Stimulated activated CD4-positive, alpha-beta T cell treated with anti-CD3 and anti-CD28 coated beads, Interleukin-15, amount 100 ng/mL, for 48 hours (primary cell): Measurements from ENCODE around the gene UBE4B.
A peak's percentile ranks its signal among the peaks of the same experiment; 100 is the strongest.

Experiments
- DNase-seq, 2 donors: peaks; one replicate each; pipeline ENCODE4 v3.0.0-alpha.2; 2020; ENCODE audit warnings: low read depth in 2 of 2

UBE4B gene

DNA sequence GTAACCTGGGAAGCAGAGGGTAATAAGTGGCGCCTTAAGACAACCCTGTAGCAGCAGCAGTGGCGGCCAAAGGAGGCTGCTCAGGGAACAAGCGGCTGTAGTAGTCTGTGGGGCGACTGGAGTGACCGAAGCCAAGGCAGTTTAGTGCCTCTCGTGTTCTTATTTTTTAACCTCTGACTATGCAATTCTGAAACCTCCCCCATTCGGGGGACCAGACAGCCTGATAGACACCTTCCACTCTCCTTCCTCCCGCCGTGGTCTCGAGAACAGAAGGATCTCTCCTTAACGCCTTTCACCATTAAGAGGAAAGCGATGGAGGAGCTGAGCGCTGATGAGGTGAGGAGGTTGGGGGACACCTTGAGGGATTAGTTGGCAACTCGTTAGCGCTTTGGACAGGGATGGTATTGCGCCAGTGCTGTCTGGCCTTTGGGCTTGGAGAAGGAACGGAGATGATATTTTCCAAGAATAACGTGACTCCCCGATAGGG is 644 bp downstream of the UBE4B start:
- DNase-seq: peak; percentile 2 to 13

DNA sequence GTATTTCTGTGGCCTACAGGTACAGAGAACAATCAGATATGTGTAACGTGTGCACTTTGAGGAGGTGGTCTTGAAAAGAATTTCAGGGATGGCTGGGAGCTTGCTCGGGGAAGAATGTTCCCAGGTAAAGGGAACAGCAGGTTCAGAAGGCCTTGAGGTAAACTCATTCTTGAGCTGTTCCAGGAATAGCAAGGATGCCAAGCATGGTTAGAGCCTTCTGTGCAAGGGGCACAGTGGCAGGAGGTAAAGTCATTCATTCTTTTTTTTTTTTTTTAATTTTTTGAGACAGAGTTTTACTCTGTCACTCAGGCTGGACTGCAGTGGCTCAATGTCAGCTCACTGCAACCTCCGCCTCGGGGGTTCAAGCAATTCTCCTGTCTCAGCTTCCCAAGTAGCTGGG is 10.0 kb downstream of the UBE4B start:
- DNase-seq: no peak

DNA sequence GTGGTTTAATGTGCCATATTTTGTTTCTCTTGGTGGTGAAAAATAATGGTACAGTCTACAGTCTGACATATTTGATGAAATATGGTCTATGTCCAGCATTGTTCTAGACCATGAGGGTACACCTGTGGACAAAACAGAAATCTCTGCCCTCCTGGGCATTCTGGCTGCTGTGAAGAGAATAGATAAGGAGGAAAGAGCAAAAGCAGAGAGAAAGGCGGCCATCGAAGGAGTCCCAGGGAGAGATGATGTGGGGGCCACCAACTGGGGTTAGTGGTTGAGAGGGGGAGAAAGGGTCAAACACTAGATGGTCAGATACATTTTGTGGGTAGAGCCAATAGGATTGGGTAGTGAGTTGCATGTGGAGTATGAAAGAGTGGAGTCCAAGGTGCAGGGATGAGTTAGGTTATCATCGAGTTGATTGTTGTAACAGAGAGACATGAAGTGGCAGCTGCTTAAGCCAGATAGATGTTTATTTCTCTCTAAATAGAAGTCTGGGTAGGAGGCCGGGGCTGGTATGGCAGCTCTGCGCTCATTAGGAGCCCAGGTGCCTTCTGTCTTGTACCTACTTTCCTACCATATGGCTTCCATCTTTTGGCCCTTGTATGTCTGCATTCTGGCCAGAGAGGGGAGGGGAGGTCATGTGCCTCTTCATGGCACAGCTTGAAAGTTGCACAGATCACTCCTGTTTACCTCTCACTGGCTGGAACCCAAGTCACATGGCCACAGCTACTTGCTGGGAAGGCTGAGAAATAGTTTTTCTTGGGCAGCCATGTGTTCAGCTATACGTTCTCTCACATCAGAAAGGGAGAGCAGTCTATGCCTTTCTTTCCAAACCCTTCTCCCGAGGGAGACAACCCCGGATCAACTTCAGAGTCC is 13.0 kb downstream of the UBE4B start:
- no peak for DNase-seq

- no peak for DNase-seq
Measured at GRCh38 chr1:10046356-10047085, 13.8 kb downstream of the UBE4B start.

- no peak for DNase-seq
Measured at GRCh38 chr1:10048601-10049000, 15.8 kb downstream of the UBE4B start.

GRCh38 chr1:10050611-10051010 is 17.9 kb downstream of the UBE4B start:
- DNase-seq: no peak

- no peak for DNase-seq
Measured at GRCh38 chr1:10051656-10052055, 18.9 kb downstream of the UBE4B start.

- no peak for DNase-seq
Measured at GRCh38 chr1:10052347-10052746, 19.6 kb downstream of the UBE4B start.

DNA sequence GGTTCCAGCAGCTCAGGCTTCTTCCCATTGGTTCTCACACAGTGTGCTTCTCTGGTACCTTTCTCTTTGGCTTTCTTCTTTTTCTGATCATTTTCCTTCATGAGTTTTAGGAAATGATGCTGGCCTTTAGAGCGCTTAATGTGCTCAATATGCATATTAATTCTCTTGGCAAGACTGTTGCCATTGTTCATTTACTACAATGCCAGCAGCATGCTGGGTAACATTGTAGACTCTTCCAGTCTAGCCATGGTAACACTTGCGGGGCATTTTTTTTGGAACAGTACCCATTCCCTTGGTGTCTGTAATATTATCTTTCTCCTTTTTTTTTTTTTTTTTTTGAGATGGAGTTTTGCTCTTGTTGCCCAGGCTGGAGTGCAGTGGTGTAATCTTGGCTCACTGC is 21.7 kb downstream of the UBE4B start:
- no peak for DNase-seq

DNA sequence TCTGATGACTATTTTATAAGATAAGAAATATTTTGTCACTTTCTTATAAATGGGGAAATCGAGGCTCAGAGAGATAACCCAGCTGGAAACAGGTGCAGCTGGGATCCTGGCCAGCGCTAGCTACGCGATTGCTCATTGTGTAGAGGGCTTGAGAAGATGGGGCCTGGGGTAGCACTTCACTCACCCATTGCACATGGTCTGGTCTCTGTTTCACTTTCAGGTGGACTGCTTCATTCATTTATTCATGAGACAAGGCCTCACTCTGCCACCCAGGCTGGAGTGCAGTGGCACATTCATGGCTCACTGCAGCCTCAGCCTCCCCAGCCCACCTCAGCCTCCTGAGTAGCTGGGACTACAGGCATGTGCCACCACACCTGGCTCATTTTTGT is 23.8 kb downstream of the UBE4B start:
- DNase-seq: no peak

DNA sequence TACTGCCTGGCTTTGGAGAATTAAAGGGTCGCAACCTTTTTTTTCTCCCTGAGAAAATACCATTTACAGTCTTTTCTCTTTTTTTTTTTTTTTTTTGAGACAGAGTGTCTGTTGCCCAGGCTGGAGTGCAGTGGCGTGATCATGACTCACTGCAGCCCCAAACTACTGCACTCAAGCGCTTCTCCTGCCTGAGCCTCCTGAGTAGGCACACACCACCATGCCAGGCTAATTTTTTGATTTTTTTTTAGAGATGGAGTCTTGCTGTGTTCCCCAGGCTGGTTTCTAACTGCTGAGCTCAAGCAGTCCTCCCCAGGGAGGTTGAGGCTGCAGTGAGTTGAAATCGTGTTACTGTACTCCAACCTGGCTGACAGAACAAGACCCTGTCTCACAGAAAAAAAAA is 24.6 kb downstream of the UBE4B start:
- DNase-seq: no peak

GRCh38 chr1:10057796-10058195 is 25.0 kb downstream of the UBE4B start:
- DNase-seq: no peak

DNA sequence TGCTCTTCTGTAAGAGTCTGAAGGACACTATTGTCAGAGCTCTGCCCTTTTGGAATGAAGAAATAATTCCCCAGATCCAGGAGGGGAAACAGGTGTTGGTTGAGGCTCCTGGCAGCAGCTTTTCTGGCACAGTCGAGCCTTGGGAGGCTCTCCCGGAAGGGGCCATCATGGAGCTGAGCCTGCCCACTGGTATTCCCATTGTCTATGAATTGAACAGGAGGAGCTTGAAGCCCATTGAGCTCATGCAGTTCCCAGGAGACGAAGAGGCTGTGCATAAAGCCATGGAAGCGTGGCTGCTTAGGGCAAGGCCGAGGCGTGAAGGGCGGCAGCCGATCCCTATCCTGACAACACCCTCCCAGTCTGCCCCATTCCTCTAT is 26.6 kb downstream of the UBE4B start:
- DNase-seq: no peak

DNA sequence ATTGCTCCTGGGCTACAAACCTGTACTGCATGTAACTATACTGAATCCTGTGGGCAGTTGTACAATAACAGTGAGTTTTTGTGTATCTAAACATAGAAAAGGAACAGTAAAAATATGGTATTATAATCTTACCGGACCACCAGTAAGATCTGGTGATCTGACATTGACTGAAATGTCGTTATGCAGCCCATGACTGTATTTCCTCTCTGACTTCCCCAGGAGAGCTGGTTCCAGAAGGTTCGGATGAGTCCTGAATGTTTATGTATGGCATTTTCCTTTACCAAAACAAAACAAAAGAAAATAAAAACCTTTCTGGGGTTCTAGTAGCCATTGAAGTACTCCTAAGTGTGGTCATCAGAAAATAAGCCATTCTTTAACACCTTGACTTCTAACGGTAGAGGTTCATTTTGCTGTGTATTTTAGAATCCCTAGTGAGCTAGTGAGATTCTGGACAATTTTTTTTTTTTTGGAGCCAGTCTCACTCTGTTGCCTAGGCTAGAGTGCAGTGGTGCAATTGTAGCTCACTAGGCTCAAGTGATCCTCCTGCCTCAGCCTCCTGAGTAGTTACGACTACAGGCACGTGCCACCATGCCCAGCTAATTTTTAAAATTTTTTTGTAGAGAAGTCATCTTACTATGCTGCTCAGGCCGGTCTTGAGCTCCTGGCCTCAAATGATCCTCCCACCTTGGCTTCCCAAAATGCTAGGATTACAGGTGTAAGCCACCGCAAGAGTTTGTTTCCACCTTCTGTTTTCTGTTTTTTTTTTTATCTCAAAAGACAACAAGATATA is 27.7 kb downstream of the UBE4B start:
- no peak for DNase-seq

DNA sequence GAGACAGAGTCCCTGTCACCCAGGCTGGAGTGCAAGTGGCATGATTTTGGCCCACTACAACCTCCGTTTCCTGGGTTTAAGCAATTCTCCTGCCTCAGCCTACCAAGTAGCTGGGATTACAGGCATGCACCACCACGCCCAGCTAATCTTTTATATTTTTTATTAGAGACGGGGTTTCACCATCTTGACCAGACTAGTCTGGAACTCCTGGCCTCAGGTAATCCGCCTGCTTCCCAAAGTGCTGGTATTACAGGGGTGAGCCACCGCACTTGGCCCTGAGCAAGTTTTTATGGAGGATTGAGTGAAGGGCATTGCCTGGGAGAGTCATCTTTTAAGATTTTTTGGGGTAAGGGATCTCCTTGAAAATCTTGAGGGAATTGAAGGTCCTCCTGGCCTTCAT is 28.5 kb downstream of the UBE4B start:
- no peak for DNase-seq

DNA sequence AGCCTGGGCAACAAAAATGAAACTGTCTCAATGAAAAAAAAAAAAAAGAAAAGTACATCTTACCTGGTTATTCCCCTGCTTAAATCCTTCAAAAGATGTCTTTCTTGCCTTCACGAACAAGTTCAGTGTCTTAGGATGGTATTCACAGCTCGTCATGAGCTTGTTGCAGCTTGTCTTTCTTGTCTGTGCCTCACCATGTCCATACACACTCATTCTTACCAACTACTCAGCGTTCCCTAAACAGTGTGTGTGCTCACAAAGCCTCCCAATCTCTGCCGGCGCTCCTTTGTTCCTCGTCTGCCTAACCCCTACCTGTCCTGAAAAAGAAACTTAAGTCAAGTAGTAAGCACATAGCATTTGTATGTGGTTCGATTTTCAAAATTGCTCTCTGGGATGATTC is 31.1 kb downstream of the UBE4B start:
- DNase-seq: no peak

DNA sequence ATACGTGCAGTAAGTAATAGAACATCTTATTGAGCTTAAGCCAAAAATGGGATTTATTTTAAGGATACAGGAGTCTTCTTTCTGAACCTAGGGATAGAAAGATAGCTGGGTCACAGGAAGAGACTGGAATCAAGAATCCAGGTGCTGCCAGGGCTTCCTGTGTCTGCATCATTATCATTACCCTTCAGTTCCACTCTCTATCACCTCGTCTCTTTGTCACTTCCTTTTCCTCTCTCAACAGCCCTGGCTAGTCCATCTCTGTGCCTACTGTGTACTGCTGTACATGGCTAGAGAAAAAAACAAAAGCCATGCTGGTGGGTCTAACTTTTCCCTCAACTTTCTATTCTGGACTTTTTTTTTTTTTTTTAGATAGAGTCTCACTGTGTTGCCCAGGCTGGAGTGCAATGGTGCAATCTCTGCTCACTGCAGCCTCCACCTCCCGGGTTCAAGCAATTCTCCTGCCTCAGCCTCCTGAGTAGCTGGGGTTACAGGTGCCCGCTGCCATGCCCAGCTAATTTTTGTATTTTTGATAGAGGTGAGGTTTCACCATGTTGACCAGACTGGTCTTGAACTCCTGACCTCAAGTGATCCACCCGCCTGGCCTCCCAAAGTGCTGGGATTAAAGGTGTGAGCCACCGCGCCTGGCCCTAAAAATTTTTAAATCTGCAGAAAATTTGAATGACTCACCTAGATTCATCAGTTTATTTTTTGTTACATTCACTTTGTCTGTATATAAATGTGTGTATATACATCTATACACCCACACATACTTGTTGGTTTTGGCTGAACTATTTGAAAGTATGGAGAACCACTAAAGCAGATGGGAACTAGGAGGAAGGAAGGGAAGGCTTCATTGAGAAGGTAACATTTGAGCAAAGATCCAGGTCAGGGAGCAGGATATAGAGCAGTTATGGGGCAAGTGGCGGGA is 31.9 kb downstream of the UBE4B start:
- no peak for DNase-seq

DNA sequence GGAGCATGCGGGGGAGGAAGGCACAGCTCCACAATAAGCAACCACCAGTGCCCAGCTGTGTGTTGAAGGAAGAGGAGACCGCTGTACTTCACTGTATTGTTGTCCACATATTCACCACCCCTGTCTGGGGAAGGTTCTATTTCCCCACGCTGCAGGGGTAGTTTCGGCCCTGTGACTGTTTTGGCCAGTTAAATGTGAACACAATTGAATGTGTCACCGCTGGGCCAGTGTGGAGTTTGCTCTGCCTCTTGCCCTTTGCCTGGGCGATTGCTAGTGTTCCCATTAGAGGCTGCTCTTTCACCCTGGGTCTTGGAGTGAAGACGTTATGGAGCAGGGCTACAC is 32.6 kb downstream of the UBE4B start:
- no peak for DNase-seq

DNA sequence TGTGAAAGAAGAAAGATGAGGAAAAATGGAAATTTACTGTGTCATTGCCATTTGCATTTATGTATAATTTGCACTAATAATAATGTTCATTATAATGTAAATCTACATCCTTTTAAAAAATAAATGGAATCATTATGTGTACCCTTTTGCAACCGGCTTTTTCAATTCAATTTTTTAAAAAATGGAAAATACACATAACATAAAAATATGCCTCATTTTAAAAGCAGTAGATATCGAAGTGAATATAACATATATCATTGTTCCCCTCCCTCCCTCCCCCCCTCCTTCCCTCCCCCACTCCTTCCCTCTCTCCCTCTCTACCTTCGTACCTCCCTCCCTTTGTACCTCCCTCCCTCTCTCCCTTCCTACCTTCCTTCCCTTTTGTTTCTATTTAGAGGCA is 33.0 kb downstream of the UBE4B start:
- no peak for DNase-seq

GRCh38 chr1:10068605-10069294 is 36.0 kb downstream of the UBE4B start:
- DNase-seq: no peak

GRCh38 chr1:10070206-10070605 is 37.4 kb downstream of the UBE4B start:
- DNase-seq: no peak
